Liver (tissue), 3 donors: Measurements from ENCODE around the gene RNF112.

Experiments used
- FOXA1 ChIP-seq: IDR thresholded peaks from 2 replicates; pipeline ENCODE4 v1.6.1; 2016; ENCODE audit warnings: antibody characterized with exemption
- GABPA ChIP-seq, 2 donors: IDR thresholded peaks in 1 of 2; conservative IDR thresholded peaks in 1 of 2; 2 replicates each; pipeline ENCODE4 v1.6.1; 2016; ENCODE audit warnings: antibody characterized with exemption in 2 of 2, mild to moderate bottlenecking in 1 of 2, moderate library complexity in 1 of 2
- HNF4G ChIP-seq: IDR thresholded peaks from 2 replicates; pipeline ENCODE4 v1.6.1; 2016; ENCODE audit warnings: antibody characterized with exemption
- JUND ChIP-seq, 2 donors: IDR thresholded peaks; 2 replicates each; pipeline ENCODE4 v1.6.1; 2016; ENCODE audit warnings: antibody characterized with exemption in 2 of 2
- RAD21 ChIP-seq, 2 donors: IDR thresholded peaks; 2 replicates each; pipeline ENCODE4 v1.6.1; 2016; ENCODE audit warnings: antibody characterized with exemption in 2 of 2, mild to moderate bottlenecking in 2 of 2
- RXRA ChIP-seq, 2 donors: IDR thresholded peaks; 2 replicates each; pipeline ENCODE4 v1.6.1; 2017 to 2018; ENCODE audit warnings: antibody characterized with exemption in 2 of 2, mild to moderate bottlenecking in 1 of 2
- SP1 ChIP-seq: IDR thresholded peaks from 2 replicates; pipeline ENCODE4 v1.6.1; 2018; ENCODE audit warnings: antibody characterized with exemption, mild to moderate bottlenecking
- TAF1 ChIP-seq: conservative IDR thresholded peaks from 2 replicates; pipeline ENCODE4 v1.6.1; 2016; ENCODE audit warnings: antibody characterized with exemption, mild to moderate bottlenecking
- YY1 ChIP-seq: IDR thresholded peaks from 2 replicates; pipeline ENCODE4 v1.6.1; 2016; ENCODE audit warnings: antibody characterized with exemption, mild to moderate bottlenecking
- TF ChIP-seq, protein P1 (sequence below): fragments of 150-350 bp; IDR thresholded peaks from 2 replicates; pipeline ENCODE4 v1.5.1; 2017; ENCODE audit warnings: improper control_type of control experiment, low read depth, low read length; ENCODE audit not compliant: missing input control
- TF ChIP-seq, protein P2 (sequence below): IDR thresholded peaks from 2 replicates; pipeline ENCODE4 v1.6.1; 2016; ENCODE audit warnings: antibody characterized with exemption
- TF ChIP-seq, protein P3 (sequence below): IDR thresholded peaks from 2 replicates; pipeline ENCODE4 v1.6.1; 2016; ENCODE audit warnings: antibody characterized with exemption, mild to moderate bottlenecking
- TF ChIP-seq, protein P4 (sequence below): IDR thresholded peaks from 2 replicates; pipeline ENCODE4 v1.6.1; 2016; ENCODE audit warnings: antibody characterized with exemption
- TF ChIP-seq, protein P5 (sequence below): IDR thresholded peaks from 2 replicates; pipeline ENCODE4 v1.6.1; 2016; ENCODE audit warnings: antibody characterized with exemption
- donor health status: healthy.
- donor health status: healthy.

DNA sequence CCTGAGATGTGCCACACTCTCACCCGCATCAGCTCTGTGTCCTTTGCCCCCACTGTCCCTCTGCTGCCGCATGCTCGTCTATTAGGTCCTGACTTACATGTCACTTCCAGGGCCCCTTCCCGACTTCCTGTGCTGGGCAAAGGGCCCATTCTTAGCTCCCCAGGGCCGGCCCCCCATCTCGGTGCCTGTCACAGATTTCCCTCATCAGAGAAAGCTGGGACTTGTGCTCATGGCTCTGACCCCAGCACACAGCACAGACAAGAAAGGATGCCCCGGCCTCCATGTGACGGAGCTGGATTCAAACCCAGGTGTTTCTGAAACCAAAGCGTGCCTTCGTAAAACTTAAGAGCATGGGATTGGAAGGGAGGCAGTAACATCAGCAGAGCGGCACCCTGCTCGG, 38.6 kb upstream of the RNF112 start:
- TF ChIP-seq, protein P1, sequence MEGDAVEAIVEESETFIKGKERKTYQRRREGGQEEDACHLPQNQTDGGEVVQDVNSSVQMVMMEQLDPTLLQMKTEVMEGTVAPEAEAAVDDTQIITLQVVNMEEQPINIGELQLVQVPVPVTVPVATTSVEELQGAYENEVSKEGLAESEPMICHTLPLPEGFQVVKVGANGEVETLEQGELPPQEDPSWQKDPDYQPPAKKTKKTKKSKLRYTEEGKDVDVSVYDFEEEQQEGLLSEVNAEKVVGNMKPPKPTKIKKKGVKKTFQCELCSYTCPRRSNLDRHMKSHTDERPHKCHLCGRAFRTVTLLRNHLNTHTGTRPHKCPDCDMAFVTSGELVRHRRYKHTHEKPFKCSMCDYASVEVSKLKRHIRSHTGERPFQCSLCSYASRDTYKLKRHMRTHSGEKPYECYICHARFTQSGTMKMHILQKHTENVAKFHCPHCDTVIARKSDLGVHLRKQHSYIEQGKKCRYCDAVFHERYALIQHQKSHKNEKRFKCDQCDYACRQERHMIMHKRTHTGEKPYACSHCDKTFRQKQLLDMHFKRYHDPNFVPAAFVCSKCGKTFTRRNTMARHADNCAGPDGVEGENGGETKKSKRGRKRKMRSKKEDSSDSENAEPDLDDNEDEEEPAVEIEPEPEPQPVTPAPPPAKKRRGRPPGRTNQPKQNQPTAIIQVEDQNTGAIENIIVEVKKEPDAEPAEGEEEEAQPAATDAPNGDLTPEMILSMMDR = no peak
- TF ChIP-seq, protein P2, sequence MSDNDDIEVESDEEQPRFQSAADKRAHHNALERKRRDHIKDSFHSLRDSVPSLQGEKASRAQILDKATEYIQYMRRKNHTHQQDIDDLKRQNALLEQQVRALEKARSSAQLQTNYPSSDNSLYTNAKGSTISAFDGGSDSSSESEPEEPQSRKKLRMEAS = no peak
- TF ChIP-seq JUND (IDR thresholded peaks at IDR 0.05) (no peak), HNF4G (no peak), RXRA (IDR thresholded peaks at IDR 0.05) (no peak), RAD21 (IDR thresholded peaks at IDR 0.05) (no peak), GABPA (IDR thresholded peaks at IDR 0.05 in 1 of 2, conservative IDR thresholded peaks at IDR 0.05 in 1 of 2) (no peak), FOXA1 (no peak), TAF1 (no peak), SP1 (no peak), YY1 (no peak)
- TF ChIP-seq, protein P3, sequence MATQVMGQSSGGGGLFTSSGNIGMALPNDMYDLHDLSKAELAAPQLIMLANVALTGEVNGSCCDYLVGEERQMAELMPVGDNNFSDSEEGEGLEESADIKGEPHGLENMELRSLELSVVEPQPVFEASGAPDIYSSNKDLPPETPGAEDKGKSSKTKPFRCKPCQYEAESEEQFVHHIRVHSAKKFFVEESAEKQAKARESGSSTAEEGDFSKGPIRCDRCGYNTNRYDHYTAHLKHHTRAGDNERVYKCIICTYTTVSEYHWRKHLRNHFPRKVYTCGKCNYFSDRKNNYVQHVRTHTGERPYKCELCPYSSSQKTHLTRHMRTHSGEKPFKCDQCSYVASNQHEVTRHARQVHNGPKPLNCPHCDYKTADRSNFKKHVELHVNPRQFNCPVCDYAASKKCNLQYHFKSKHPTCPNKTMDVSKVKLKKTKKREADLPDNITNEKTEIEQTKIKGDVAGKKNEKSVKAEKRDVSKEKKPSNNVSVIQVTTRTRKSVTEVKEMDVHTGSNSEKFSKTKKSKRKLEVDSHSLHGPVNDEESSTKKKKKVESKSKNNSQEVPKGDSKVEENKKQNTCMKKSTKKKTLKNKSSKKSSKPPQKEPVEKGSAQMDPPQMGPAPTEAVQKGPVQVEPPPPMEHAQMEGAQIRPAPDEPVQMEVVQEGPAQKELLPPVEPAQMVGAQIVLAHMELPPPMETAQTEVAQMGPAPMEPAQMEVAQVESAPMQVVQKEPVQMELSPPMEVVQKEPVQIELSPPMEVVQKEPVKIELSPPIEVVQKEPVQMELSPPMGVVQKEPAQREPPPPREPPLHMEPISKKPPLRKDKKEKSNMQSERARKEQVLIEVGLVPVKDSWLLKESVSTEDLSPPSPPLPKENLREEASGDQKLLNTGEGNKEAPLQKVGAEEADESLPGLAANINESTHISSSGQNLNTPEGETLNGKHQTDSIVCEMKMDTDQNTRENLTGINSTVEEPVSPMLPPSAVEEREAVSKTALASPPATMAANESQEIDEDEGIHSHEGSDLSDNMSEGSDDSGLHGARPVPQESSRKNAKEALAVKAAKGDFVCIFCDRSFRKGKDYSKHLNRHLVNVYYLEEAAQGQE = no peak
- TF ChIP-seq, protein P4, sequence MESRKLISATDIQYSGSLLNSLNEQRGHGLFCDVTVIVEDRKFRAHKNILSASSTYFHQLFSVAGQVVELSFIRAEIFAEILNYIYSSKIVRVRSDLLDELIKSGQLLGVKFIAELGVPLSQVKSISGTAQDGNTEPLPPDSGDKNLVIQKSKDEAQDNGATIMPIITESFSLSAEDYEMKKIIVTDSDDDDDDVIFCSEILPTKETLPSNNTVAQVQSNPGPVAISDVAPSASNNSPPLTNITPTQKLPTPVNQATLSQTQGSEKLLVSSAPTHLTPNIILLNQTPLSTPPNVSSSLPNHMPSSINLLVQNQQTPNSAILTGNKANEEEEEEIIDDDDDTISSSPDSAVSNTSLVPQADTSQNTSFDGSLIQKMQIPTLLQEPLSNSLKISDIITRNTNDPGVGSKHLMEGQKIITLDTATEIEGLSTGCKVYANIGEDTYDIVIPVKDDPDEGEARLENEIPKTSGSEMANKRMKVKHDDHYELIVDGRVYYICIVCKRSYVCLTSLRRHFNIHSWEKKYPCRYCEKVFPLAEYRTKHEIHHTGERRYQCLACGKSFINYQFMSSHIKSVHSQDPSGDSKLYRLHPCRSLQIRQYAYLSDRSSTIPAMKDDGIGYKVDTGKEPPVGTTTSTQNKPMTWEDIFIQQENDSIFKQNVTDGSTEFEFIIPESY = no peak
- TF ChIP-seq, protein P5, sequence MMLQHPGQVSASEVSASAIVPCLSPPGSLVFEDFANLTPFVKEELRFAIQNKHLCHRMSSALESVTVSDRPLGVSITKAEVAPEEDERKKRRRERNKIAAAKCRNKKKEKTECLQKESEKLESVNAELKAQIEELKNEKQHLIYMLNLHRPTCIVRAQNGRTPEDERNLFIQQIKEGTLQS = no peak
